ENCODE data around the gene AKAP6.

AKAP6 gene

GRCh38 chr14:32329146-32329545 lies at the start of gene AKAP6:
Gene AKAP6 (plus strand): TSS chr14:32329298. CDS start chr14:32433494, 104,196 bp downstream.
- no peak for DNase-seq

- DNase-seq = no peak
These were observed 42.5 kb upstream of the AKAP6 start for GRCh38 chr14:32286602-32287001.

GRCh38 chr14:32296366-32296765 lies 32.7 kb upstream of the AKAP6 start:
- DNase-seq = no peak

- no peak for DNase-seq
These were observed 30.8 kb upstream of the AKAP6 start for GRCh38 chr14:32298346-32298745.

GRCh38 chr14:32300136-32300535 lies 29.0 kb upstream of the AKAP6 start:
- DNase-seq = no peak

- DNase-seq = no peak
These were observed 25.2 kb upstream of the AKAP6 start for GRCh38 chr14:32303865-32304264.

GRCh38 chr14:32304296-32304695 lies 24.8 kb upstream of the AKAP6 start:
- no peak for DNase-seq

GRCh38 chr14:32306549-32306948 lies 22.5 kb upstream of the AKAP6 start:
- no peak for DNase-seq

GRCh38 chr14:32307881-32308582 lies 21.1 kb upstream of the AKAP6 start:
- no peak for DNase-seq

- no peak for DNase-seq
These were observed 18.2 kb upstream of the AKAP6 start for GRCh38 chr14:32310876-32311275.

- DNase-seq = no peak
These were observed 17.6 kb upstream of the AKAP6 start for GRCh38 chr14:32311294-32312009.

- no peak for DNase-seq
These were observed 17.1 kb upstream of the AKAP6 start for GRCh38 chr14:32312010-32312331.

GRCh38 chr14:32313844-32314376 lies 15.2 kb upstream of the AKAP6 start:
- DNase-seq = no peak

GRCh38 chr14:32318087-32318795 lies 10.9 kb upstream of the AKAP6 start:
- DNase-seq = no peak

GRCh38 chr14:32319368-32320049 lies 9.6 kb upstream of the AKAP6 start:
- no peak for DNase-seq

- no peak for DNase-seq
These were observed 4.5 kb upstream of the AKAP6 start for GRCh38 chr14:32324601-32325000.

- no peak for DNase-seq
These were observed 1.7 kb upstream of the AKAP6 start for GRCh38 chr14:32327255-32327961.

- no peak for DNase-seq
These were observed 690 bp downstream of the AKAP6 start for GRCh38 chr14:32329690-32330285.

- DNase-seq = no peak
These were observed 1.4 kb downstream of the AKAP6 start for GRCh38 chr14:32330351-32331111.

- no peak for DNase-seq
These were observed 2.1 kb downstream of the AKAP6 start for GRCh38 chr14:32331206-32331605.
